ENCODE measurements around the gene ACP2.

ACP2 gene

DNA sequence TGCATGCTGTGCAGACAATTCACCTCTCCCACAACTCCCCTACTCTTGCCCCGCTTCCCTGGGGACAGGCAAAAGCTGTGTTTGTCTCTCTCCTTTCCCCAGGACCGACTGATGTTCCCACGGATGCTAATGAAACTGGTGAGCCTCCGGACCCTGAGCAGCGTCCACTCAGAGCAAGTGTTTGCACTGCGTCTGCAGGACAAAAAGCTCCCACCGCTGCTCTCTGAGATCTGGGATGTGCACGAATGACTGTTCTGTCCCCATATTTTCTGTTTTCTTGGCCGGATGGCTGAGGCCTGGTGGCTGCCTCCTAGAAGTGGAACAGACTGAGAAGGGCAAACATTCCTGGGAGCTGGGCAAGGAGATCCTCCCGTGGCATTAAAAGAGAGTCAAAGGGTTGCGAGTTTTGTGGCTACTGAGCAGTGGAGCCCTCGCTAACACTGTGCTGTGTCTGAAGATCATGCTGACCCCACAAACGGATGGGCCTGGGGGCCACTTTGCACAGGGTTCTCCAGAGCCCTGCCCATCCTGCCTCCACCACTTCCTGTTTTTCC, 19.9 kb upstream of the ACP2 start:
- no peak for DNase-seq

DNA sequence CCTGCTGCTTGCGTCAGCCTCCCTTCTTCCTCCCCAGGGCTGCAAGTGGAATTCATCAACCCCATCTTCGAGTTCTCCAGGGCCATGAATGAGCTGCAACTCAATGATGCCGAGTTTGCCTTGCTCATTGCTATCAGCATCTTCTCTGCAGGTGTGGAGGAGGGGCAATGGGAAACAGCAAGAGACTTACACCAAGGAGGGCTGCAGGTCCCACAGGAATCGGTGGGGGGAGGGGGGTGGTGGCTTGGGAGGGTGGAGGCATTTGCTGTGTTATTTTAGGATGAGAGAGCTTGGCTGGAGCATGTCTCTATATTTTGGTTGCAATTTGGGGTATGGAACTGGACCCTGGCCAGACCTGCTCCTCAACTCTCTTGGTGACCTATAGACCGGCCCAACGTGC, 19.3 kb upstream of the ACP2 start:
- no peak for DNase-seq

DNA sequence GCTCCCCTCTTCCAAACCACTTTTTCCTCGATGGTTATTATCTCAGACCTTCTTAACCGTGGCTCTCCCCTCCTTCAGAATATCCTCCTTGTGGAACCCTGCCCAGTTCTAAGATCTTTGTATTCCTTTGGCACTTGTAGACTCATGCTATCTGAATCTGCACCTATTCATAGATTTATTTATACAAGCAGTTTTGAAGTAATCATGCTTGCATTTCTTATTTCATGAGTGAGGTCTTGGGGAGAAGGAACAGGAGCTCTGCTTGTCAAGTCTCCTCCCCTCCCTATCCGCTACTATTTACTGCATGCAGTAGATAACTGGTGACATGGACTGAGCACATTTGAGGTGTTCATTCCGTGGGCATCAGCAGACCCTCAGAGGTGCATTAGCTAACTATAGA, 15.9 kb upstream of the ACP2 start:
- DNase-seq = no peak

DNA sequence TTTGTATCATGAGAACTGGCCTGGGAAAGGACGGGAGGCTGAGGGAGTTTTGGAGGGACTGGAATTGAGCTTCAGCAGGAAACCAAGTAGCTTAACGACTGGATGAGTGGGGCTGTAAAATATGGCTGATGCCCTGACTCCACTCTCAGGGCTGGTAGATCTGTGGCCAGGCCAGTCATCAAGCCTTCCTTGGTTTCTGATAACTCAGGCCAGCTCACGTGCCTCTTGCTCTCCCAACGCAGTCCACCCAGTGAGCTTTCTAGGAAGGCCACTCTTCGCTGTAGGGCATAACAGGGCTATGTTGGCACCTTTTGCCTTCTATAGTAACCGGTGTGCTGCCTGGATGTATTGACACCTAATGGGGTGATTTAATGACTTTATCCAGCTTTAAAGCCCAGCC, 15.5 kb upstream of the ACP2 start:
- no peak for DNase-seq

DNA sequence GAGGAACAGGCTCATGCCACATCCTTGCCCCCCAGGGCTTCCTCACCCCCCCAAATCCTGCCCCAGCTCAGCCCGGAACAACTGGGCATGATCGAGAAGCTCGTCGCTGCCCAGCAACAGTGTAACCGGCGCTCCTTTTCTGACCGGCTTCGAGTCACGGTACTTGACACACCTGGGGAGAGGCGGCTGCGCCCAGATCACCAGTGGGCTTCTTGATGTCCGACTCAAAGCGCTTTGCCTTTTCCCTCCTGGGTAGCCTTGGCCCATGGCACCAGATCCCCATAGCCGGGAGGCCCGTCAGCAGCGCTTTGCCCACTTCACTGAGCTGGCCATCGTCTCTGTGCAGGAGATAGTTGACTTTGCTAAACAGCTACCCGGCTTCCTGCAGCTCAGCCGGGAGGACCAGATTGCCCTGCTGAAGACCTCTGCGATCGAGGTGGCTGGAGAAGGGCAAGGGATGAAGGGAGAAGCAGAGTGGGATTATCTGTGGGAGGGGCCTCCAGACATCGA, 12.7 kb upstream of the ACP2 start:
- no peak for DNase-seq

DNA sequence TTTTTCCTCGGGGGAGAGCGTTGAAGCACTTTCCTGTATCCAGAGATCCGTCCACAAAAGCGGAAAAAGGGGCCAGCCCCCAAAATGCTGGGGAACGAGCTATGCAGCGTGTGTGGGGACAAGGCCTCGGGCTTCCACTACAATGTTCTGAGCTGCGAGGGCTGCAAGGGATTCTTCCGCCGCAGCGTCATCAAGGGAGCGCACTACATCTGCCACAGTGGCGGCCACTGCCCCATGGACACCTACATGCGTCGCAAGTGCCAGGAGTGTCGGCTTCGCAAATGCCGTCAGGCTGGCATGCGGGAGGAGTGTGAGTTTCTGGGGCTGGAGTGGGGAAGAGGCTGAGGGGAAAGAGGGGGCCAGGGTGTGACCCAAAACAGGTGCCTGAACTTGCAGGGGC, 11.8 kb upstream of the ACP2 start:
- DNase-seq = no peak

DNA sequence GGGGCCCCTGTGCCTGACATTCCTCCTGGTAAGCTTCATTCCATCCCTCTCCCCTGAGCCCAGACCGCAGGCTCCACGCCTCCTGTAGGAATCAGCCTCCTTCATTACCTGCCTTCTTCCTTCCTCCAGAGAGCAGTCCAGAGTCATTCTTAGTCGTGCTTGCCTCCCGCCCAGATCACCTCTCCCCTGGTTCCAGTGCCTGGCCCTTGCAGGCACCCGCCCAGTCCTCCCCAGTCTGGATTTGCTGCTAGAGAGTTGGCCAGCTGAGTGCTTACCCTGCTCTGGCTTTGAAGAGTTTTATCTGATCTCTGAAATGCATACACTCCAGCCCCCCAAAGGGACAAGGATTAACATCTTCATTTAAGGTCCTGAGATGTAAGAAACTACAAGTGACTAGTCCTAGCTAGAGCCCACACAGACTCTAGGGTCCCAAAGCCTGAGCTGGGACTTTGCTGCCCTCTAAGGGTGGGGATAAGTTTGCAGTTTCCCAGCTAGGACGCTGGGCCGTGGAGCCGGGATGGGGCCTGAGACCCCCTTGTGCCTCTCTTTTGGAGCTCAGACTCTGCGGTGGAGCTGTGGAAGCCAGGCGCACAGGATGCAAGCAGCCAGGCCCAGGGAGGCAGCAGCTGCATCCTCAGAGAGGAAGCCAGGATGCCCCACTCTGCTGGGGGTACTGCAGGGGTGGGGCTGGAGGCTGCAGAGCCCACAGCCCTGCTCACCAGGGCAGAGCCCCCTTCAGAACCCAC, 10.8 kb upstream of the ACP2 start:
- no peak for DNase-seq

DNA sequence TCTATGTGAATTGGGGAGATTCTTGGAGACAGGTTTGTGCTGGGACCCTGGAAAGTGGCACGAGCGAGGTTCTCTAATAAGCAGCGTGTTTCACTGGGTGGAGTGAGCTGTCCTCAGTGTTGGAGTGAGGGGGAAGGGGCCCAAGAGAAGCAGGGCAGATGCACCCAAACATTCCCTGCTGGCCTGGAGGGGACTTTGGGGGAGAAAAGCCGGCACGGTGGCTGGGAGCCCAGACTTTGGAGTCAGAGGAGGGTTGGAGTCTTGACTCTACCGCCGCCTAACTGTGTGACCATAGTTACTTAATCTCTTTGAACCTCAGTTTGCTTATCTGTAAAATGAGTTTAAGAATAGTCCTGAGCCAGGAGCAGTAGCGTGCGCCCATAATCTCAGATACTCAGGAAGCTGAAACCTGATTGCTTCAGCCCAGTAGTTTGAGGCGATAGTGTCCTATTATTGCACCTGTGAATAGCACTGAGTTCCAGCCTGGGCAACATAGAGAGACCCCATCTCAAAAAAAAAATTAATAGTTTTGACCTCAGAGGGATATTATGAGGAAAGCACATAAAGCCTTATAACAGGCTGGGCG, 9.8 kb upstream of the ACP2 start:
- no peak for DNase-seq

DNA sequence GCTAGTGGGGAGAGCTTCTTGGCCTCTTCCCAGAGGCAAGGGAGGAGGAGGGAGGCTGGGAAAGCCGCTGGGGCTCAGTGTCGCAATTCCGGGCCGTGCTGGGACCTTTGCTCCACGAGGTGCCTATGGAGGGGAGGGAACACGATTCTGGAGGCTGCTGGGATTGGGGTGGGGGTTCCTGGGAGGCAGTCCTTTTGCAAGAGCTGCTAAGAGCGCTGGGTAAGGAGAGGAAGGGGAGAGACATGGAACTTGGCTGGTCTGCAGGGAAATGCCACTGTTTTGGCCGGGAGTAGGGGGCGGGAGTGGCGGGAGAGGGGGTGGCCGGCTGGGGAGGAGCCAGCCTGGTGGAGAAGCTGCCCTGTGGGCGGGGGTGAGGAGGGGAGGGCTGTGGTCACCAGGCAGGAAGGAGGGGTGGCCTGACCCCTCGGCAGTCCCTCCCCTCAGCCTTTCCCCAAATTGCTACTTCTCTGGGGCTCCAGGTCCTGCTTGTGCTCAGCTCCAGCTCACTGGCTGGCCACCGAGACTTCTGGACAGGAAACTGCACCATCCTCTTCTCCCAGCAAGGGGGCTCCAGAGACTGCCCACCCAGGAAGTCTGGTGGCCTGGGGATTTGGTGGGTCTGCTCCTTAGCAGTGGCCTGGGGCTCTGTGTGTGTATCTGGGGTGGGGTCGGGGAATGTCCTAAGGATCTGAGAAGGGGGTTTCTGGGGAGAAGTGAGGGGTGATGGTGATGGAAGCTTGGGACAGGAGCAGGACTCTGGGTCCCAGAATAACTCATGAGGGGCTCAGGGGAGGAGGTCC, 9.1 kb upstream of the ACP2 start, which contains the start of gene NR1H3:
Gene NR1H3, plus strand, starts transcription at position 480 of the 800 bp plus-strand sequence. CDS start 1,221 bp downstream, outside the sequence.
- DNase-seq = no peak

DNA sequence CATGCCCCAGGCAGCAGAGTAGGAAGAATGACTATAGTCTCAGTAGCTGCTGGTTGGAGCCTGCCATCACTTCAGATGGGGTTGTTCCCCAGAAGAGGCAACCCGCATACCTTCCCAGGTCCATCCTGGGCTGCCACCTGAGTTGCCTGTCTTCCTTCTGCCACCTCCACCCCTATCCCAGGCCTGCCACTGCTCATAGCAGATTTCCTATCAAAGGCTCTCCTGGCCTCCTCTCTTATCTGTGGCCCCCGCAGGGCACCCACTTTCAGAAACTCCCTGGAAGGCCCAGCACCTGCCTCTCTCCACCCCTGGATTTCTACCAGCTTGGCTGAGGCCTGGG, 8.5 kb upstream of the ACP2 start:
- DNase-seq = no peak

DNA sequence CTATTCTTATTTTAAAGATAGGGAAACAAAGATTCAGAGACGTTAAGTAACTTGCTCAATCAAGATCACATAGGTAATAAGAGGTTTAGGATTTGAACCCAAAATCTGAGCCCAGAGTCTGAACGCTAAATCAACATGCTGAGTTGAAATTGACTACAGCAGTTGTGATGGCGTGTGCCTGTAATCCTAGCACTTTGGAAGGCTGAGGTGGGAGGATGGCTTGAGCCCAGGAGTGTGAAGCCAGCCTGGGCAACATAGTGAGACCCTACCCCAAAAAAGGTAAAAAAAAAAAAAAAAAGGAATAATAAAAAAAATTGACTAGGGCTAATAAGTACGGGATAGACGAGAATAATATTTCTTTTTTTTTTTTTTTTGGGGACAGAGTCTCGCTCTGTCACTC, 7.8 kb upstream of the ACP2 start:
- DNase-seq = no peak

DNA sequence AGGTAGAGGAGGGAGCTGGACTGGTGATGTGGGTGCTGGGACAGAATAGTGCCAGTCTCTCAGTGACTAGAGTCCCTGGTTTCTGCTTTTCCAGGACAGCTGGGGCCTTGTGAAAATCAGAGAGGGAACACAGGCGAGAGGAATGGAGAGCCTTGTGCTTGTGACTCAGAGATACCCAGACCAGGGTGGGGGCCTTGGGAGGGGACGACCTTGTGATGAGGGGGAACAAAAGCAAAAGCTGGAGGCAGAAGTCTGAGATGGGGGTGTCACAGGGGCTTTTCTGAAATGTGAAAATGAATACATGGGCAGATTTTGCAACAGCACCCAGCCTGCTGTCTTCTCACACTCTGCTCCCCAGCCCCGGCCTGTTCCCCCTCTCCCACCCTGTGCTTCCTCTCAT, 5.8 kb upstream of the ACP2 start:
- no peak for DNase-seq

DNA sequence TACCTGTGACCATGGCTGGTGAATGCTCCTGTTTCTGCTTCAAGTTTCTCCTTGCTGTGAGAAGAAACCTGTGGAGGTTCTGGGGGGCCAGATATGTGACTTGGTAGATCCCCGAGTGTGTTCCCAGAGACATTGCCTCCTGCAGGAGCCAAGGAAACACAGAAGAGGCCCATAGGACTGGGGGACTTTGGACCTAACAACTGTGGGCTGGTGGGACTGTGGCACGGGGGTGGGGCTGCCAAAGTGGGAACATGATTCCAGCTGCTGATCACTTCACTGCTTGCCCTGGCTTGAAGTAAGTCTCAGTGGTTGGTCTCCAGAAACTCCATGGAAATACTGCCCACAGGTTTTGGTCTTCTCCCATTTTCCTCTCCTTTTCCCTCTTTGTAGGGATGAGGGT, 5.0 kb upstream of the ACP2 start:
- no peak for DNase-seq

DNA sequence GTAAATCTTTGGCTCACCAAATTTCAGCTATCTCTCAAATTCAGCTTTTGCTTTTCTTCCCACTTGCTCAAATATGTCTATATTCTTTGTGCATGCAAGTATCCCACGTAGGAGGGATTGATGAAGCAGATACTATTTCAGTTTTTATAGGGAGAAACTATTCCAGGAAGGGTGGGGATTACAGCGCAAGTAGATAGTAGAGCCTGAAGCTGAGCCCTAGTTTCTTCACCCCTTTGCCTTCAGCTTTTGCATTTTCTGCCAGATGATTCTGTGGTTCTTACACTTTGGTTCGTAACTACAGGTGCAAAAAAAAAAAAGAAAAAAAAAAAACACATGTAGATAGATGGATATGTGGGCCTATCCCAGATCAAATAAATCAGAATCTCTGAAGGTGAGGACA, 3.1 kb upstream of the ACP2 start:
- DNase-seq = no peak

DNA sequence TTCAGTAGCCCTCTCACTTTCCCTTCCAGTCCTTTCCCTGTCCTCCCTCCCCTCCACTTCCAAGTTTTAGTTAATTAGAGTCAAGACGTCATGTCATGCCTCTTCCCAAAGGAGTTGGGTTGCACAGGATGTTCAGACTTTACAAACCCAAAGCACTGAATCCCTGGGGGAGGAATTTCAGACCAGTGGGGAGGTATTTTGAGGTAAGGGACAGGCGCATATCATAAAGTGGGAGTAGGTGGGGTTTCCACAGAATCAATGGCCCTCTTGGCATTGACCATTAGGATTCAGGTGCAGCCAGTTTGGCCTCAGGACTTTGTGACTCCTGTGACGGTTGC, 733 bp upstream of the ACP2 start:
- DNase-seq = no peak

DNA sequence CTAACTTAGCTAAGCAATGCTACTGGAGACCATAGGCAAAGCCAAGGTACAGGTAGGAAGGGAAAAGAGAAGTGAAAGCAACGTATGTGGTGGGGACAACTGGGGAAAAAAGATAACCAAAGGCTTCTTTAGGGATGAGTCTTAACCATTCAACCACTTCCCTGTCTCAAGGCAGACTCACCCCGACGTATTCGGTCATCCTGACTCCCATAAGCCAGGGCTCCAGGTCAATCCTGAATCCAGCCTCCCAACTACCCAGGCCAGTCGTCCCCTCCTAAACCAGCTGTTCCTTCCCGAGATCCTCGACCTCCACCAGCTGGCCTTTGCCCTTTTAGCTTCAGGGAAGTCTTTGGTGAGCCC, 330 bp downstream of the ACP2 start:
- no peak for DNase-seq

DNA sequence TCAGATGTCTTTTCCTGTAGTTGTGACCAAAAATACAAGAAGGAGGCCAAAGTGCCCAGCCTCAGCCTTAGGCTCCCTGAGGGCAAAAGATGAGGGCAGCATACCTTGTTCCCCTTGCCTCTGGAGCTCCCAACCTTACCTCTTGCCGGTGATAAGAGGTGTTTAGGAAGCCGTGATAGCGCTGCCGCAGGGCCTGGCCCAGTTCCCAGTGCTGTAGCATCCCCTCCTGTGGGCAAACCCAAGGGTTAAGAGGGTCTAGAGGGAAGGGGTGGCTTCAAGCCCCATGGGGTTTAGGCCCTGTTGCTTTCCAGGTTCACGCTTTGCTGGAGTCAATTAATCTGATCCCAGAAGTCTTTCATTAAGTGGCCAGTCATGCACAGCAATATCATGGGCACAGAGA, 1.1 kb downstream of the ACP2 start:
- no peak for DNase-seq

DNA sequence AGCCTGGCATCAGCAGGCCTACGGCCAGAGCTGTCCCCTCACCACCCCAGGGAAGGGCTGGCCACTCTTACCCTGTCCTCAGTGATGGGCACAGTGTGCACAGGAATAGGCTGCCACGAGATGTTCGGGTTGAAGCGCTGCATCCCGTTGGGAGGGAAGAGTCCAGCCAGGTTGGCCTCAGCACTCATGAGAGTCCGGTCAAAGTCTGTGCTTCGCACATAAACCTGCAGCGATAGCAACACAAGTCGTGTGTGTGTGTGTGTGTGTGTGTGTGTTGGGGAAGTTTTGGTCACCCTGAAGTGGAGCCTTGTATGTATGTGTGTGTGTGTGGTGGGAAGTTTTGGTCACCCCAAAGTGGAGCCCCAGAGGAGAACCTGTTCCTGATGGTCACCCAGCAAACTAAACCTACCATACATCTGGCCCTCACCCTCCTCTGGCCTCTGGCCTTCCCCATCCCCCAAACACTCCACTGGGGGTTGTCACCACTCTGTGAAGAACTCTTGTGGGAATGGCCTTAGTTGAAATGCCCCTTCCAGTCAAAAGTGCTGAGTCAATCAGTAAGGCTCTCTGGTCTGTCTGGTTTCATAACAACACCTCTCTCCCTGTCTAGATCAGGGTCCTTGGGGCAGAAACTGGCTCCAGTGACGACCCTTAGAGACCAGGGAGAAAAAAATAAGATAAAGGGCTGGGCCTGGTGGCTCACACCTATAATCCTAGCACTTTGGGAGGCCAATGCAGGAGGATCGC, 2.8 kb downstream of the ACP2 start:
- DNase-seq = no peak

DNA sequence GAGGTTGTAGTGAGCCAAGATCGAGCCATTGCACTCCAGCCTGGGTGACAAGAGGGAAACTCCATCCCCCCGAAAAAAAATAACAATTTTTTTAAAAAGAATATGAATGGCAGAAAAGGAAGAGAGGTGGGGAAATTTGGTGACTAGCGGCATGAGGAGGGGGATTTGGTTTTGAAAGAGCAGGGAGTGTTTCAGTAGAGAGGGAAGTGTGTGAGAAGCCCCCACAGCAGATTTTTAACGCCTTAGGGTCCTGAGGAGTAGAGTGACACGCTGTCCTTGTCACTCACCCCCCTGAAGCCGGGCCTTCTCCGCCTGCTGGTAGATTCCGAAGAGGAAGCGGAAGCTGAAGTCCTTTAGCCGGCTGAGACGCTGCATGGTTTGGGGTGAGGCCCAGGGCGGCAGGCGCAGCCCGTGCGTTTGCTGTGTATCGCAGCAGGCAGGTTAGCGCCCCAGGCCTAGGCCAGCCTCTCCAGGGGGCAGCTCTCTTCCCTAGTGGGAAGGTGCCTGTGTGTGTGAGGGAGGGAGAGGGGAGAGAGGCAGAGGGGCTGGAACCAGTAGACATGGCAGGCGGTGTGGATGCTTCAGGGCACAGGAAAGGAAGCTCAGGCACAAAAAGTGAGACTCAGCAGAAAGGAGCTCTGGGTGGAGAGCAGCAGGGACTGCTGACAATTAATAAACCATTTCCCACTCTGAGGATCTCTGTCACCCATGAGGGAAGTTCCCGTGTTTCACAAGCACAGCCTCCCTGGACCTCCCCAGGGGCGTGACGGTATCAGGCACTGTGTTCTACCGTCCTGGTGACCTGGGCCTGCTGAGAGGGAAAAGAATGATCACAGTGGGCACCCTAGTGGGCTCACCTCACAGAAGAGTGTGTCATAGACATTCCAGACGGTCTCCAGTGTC, 3.9 kb downstream of the ACP2 start:
- DNase-seq = no peak

DNA sequence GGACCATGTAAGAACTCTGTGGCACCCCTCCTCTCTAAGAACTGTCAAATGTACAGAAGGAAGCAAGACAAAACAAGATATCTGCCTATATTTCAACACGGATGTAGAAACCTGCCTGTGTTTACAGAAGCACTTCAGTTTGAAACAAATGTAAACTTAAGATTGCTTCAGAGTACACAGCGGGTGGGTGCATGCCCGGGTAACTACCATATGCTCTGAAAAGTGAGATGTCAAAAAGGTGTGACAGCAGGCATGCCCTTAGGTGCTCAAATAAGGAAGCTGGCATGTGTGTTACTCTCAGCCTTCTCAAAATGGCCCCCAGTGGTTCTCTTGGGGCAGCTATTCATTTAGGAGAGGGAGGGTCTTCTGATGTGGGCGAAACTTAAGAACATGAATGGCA, 5.2 kb downstream of the ACP2 start:
- no peak for DNase-seq

DNA sequence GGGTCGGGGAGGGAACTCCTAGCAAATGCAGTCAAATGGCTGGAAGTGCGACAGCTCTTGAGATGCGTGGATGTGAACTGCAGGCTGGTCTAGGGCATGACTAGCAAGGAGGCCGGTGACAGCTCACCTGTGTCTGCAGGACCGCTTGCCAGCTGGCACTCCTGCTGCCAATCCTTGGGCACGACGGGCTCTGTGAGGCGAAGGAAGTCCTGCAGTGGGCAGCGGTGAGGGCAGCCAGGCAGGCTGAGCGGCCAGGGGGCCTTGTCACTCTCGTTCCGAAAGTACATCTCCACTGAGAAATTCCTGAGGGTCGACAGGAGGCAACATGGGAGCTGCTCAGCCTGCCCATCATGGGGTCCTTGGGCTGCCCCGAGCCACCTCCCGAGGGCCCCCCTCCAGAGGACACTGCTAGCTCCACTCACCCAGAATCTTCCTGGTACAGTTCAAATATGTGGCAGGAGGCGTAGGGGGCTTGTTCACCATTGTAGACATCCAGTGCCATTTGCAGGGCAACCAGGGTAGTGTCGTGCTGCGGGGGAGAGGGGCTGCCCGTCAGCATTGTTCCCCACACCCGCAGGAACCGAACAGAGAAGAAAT, 5.9 kb downstream of the ACP2 start:
- no peak for DNase-seq

DNA sequence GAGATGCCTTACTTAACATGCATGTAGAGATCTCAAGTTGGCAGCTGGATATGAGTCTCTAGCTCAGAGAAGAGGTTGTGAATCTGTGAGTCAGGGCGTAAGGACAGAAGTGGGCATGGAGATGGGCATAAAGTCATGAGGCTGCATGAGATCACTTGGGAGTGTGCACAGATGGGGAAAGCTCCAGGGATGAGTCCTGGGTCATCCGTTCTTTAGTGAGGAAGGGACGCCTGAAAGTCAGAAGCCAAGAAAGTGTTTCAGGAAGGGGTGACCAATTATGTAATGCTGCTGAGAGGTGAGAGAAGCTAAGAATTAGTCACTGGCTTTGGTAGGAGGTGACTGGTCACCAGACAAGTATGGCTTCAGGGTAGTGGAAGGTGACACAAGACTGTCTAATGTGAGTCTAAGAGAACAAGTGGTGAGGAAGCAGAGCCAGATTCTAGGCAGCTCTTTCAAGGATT, 6.7 kb downstream of the ACP2 start:
- DNase-seq = no peak
